OCI-LY3 (cell line): ENCODE results near the gene FOSL1.

Experiments used
- H2AFZ ChIP-seq: fragments of 200-600, 300-600 bp; shearing (Covaris generic); 2 replicates; pipeline ENCODE4 v1.6.0; 2014; ENCODE audit warnings: antibody characterized with exemption, low read depth, low read length
- H3K27ac ChIP-seq: fragments of 200-600, 300-600 bp; sonication (generic); 2 replicates; pipeline ENCODE4 v1.5.1; 2014; ENCODE audit warnings: mild to moderate bottlenecking, low read length, moderate library complexity, mixed read lengths
- H3K27me3 ChIP-seq: fragments of 200-600, 300-600 bp; sonication (generic); 2 replicates; pipeline ENCODE4 v1.6.1; 2014; ENCODE audit warnings: low read depth, low read length, mixed read lengths
- H3K36me3 ChIP-seq: fragments of 200-600, 300-600 bp; sonication (generic); replicated peaks from 2 replicates; pipeline ENCODE3; 2014; ENCODE audit warnings: low read depth, low read length, mixed read lengths
- H3K4me1 ChIP-seq: fragments of 300-600, 200-600 bp; sonication (generic); 2 replicates; pipeline ENCODE4 v1.6.1; 2014; ENCODE audit warnings: low read length, mixed read lengths
- H3K4me2 ChIP-seq: fragments of 200-600, 300-600 bp; sonication (generic); 2 replicates; pipeline ENCODE4 v1.6.1; 2014; ENCODE audit warnings: low read length, mixed read lengths
- H3K4me3 ChIP-seq: fragments of 300-600, 200-600 bp; sonication (generic); 2 replicates; pipeline ENCODE4 v1.5.1; 2014; ENCODE audit warnings: antibody characterized with exemption, mild to moderate bottlenecking, low read length, moderate library complexity
- H3K79me2 ChIP-seq: fragments of 300-600, 200-600 bp; shearing (Covaris generic); 2 replicates; pipeline ENCODE4 v1.6.1; 2014; ENCODE audit warnings: mild to moderate bottlenecking, low read length, mixed read lengths
- H3K9ac ChIP-seq: fragments of 300-600, 200-600 bp; shearing (Covaris generic); 2 replicates; pipeline ENCODE4 v1.6.0; 2014; ENCODE audit warnings: mild to moderate bottlenecking, low read length, moderate library complexity
- H3K9me3 ChIP-seq: fragments of 200-600, 300-600 bp; shearing (Covaris generic); 2 replicates; pipeline ENCODE4 v1.6.1; 2014; ENCODE audit warnings: low read length, mixed read lengths; ENCODE audit not compliant: insufficient read depth
- H4K20me1 ChIP-seq: fragments of 200-600, 300-600 bp; sonication (generic); 2 replicates; pipeline ENCODE4 v1.6.1; 2016; ENCODE audit warnings: low read length, mixed read lengths; ENCODE audit not compliant: insufficient read depth
- CTCF ChIP-seq: fragments of 200-600, 300-600 bp; sonication (generic); IDR thresholded peaks from 2 replicates; pipeline ENCODE4 v1.5.1; 2014; ENCODE audit warnings: antibody characterized with exemption, low read length, low read depth
- EZH2phosphoT487 ChIP-seq: fragments of 200-600 bp; shearing (Covaris generic); IDR thresholded peaks from 2 replicates; pipeline ENCODE4 v1.6.1; 2018; ENCODE audit warnings: antibody characterized with exemption, mixed run types, low read depth

The FOSL1 gene

GRCh38 chr11:65855927-65856363, 44.2 kb downstream of the FOSL1 start:
- peak overlapping the region; percentile 85 for H3K4me2 ChIP-seq
- H3K79me2 ChIP-seq: peaks cover 48% of the 10 kb centered on the region
- H3K27ac ChIP-seq: no peak overlapping the region
- H3K4me3 ChIP-seq: peak overlapping the region; percentile 85; the same call in 1 of the 2 replicates
- H4K20me1 ChIP-seq: peaks cover 44% of the 10 kb centered on the region
- peaks cover 62% of the 10 kb centered on the region for H3K36me3 ChIP-seq
- no peak overlapping the region for H3K9ac ChIP-seq
- TF ChIP-seq EZH2phosphoT487 (no peak), CTCF (no peak)
- H3K4me1 ChIP-seq: peaks cover 11% of the 10 kb centered on the region
- no peak overlapping the region for H2AFZ ChIP-seq
- H3K9me3 ChIP-seq: no peaks in the 10 kb centered on the region
- no peaks in the 10 kb centered on the region for H3K27me3 ChIP-seq

GRCh38 chr11:65854852-65855837, 45.0 kb downstream of the FOSL1 start:
- Histone ChIP-seq H3K4me1 (peaks cover 11% of the 10 kb centered on the region), H3K79me2 (peaks cover 44% of the 10 kb centered on the region), H2AFZ (no peak overlapping the region), H3K9me3 (no peaks in the 10 kb centered on the region), H3K36me3 (peaks cover 62% of the 10 kb centered on the region), H3K4me2 (no peak overlapping the region), H3K27me3 (no peaks in the 10 kb centered on the region), H3K27ac (no peak overlapping the region), H3K9ac (no peak overlapping the region), H3K4me3 (no peak overlapping the region), H4K20me1 (peaks cover 44% of the 10 kb centered on the region)
- TF ChIP-seq EZH2phosphoT487: no peak
- no peak for TF ChIP-seq CTCF

- peaks cover 11% of the 10 kb centered on the region for H3K4me1 ChIP-seq
- H3K79me2 ChIP-seq: peaks cover 44% of the 10 kb centered on the region
- TF ChIP-seq EZH2phosphoT487: no peak
- TF ChIP-seq CTCF: no peak
- H3K27me3 ChIP-seq: no peaks in the 10 kb centered on the region
- no peak overlapping the region for H3K9ac ChIP-seq
- no peak overlapping the region for H3K27ac ChIP-seq
- peaks cover 62% of the 10 kb centered on the region for H3K36me3 ChIP-seq
- no peak overlapping the region for H3K4me2 ChIP-seq
- peaks cover 44% of the 10 kb centered on the region for H4K20me1 ChIP-seq
- no peak overlapping the region for H3K4me3 ChIP-seq
- H3K9me3 ChIP-seq: no peaks in the 10 kb centered on the region
- H2AFZ ChIP-seq: no peak overlapping the region
Observed at GRCh38 chr11:65854161-65854592, 46.0 kb downstream of the FOSL1 start.

- Histone ChIP-seq H3K79me2 (peaks cover 44% of the 10 kb centered on the region), H3K36me3 (peaks cover 62% of the 10 kb centered on the region), H4K20me1 (peaks cover 44% of the 10 kb centered on the region), H3K4me1 (peaks cover 8% of the 10 kb centered on the region), H3K4me3 (no peak overlapping the region), H3K9ac (no peak overlapping the region), H3K4me2 (no peak overlapping the region), H3K27me3 (no peaks in the 10 kb centered on the region), H3K27ac (no peak overlapping the region), H3K9me3 (no peaks in the 10 kb centered on the region), H2AFZ (no peak overlapping the region)
- TF ChIP-seq EZH2phosphoT487 (no peak), CTCF (peak; percentile 15; the same call in 1 of the 2 replicates)
Observed at GRCh38 chr11:65853246-65853979, 46.8 kb downstream of the FOSL1 start.
